Duodenal mucosa (tissue), 2 donors: ENCODE data around the gene ANKRD60.

Source experiments
- H3K27ac ChIP-seq: one replicate; pipeline ENCODE4 v1.7.0; 2013; ENCODE audit warnings: low read depth, low read length
- H3K27me3 ChIP-seq, 2 donors: one replicate each; pipeline ENCODE4 v1.7.0; 2013; ENCODE audit warnings: low read length in 2 of 2, control low read depth in 1 of 2; ENCODE audit not compliant: insufficient read depth in 2 of 2, control insufficient read depth in 1 of 2
- H3K36me3 ChIP-seq, 2 donors: one replicate each; pipeline ENCODE4 v1.7.0; 2013; ENCODE audit warnings: low read length in 2 of 2, control low read depth in 1 of 2; ENCODE audit not compliant: insufficient read depth in 2 of 2, control insufficient read depth in 1 of 2
- H3K4me1 ChIP-seq, 2 donors: one replicate each; pipeline ENCODE4 v1.7.0; 2013; ENCODE audit warnings: low read length in 2 of 2, control low read depth in 1 of 2; ENCODE audit not compliant: insufficient read depth in 2 of 2, control insufficient read depth in 1 of 2
- H3K4me3 ChIP-seq, 2 donors: one replicate each; pipeline ENCODE4 v1.7.0; 2013; ENCODE audit warnings: low read length in 2 of 2, low read depth in 1 of 2
- H3K9ac ChIP-seq, 2 donors: one replicate each; pipeline ENCODE4 v1.7.0; 2013; ENCODE audit warnings: low read length in 2 of 2, low read depth in 1 of 2
- H3K9me3 ChIP-seq, 2 donors: one replicate each; pipeline ENCODE4 v1.7.0; 2013; ENCODE audit warnings: low read length in 2 of 2, control low read depth in 1 of 2; ENCODE audit not compliant: control insufficient read depth in 1 of 2

Gene ANKRD60

GRCh38 chr20:58179083-58179431 is 49.4 kb downstream of the ANKRD60 start:
- Histone ChIP-seq H3K27ac (no peak overlapping the region), H3K36me3 (no peaks in the 10 kb centered on the region), H3K27me3 (peaks cover 0 to 9% of the 10 kb centered on the region in 2 donors), H3K9me3 (no peaks in the 10 kb centered on the region), H3K4me1 (peaks cover 5 to 6% of the 10 kb centered on the region in 2 donors), H3K4me3 (peak overlapping the region; percentile 48 to 61), H3K9ac (peak overlapping the region; percentile 17 to 38)

GRCh38 chr20:58177799-58178198 is 50.7 kb downstream of the ANKRD60 start:
- Histone ChIP-seq H3K27ac (no peak overlapping the region), H3K27me3 (peaks cover 0 to 9% of the 10 kb centered on the region in 2 donors)

GRCh38 chr20:58175836-58176235 is 52.6 kb downstream of the ANKRD60 start:
- H3K27ac ChIP-seq = no peak overlapping the region
- no peak overlapping the region for H3K4me3 ChIP-seq

More at GRCh38 chr20:58177799-58178198, 50.7 kb downstream of the ANKRD60 start:
- H3K9ac ChIP-seq = no peak overlapping the region
- peaks cover 5 to 6% of the 10 kb centered on the region in 2 donors for H3K4me1 ChIP-seq
- no peak overlapping the region for H3K4me3 ChIP-seq
- H3K36me3 ChIP-seq = no peaks in the 10 kb centered on the region
- H3K9me3 ChIP-seq = no peaks in the 10 kb centered on the region

GRCh38 chr20:58175425-58175824 is 53.0 kb downstream of the ANKRD60 start:
- Histone ChIP-seq H3K27me3 (peaks cover 0 to 2% of the 10 kb centered on the region in 2 donors), H3K4me3 (no peak overlapping the region), H3K4me1 (peaks cover 5 to 6% of the 10 kb centered on the region in 2 donors), H3K9ac (no peak overlapping the region), H3K36me3 (no peaks in the 10 kb centered on the region), H3K27ac (no peak overlapping the region), H3K9me3 (no peaks in the 10 kb centered on the region)

More at GRCh38 chr20:58175836-58176235, 52.6 kb downstream of the ANKRD60 start:
- Histone ChIP-seq H3K9me3 (no peaks in the 10 kb centered on the region), H3K4me1 (peaks cover 5 to 6% of the 10 kb centered on the region in 2 donors), H3K36me3 (no peaks in the 10 kb centered on the region), H3K27me3 (peaks cover 0 to 2% of the 10 kb centered on the region in 2 donors), H3K9ac (no peak overlapping the region)

GRCh38 chr20:58174708-58175280 is 53.7 kb downstream of the ANKRD60 start:
- peaks cover 5 to 6% of the 10 kb centered on the region in 2 donors for H3K4me1 ChIP-seq
- peaks cover 0 to 2% of the 10 kb centered on the region in 2 donors for H3K27me3 ChIP-seq
- H3K27ac ChIP-seq = peak overlapping the region; percentile 77
- H3K9me3 ChIP-seq = no peaks in the 10 kb centered on the region
- H3K9ac ChIP-seq = peak overlapping the region; percentile 2 to 32
- no peaks in the 10 kb centered on the region for H3K36me3 ChIP-seq
- H3K4me3 ChIP-seq = peak overlapping the region; percentile 8 to 32

GRCh38 chr20:58173930-58174707 is 54.3 kb downstream of the ANKRD60 start:
- Histone ChIP-seq H3K4me1 (peaks cover 1 to 2% of the 10 kb centered on the region in 2 donors), H3K9ac (peak overlapping the region; percentile 2 to 32), H3K9me3 (no peaks in the 10 kb centered on the region), H3K27me3 (peaks cover 0 to 2% of the 10 kb centered on the region in 2 donors), H3K36me3 (no peaks in the 10 kb centered on the region), H3K27ac (peak overlapping the region; percentile 77), H3K4me3 (peak overlapping the region in 1 of 2 donors; percentile 8)

- Histone ChIP-seq H3K36me3 (no peaks in the 10 kb centered on the region), H3K4me1 (no peaks in the 10 kb centered on the region), H3K9me3 (no peaks in the 10 kb centered on the region), H3K9ac (no peak overlapping the region), H3K4me3 (no peak overlapping the region), H3K27me3 (peaks cover 0 to 2% of the 10 kb centered on the region in 2 donors), H3K27ac (no peak overlapping the region)
Measured at GRCh38 chr20:58173091-58173490, 55.4 kb downstream of the ANKRD60 start.

- H3K9ac ChIP-seq = no peak overlapping the region
- no peaks in the 10 kb centered on the region for H3K36me3 ChIP-seq
- no peak overlapping the region for H3K4me3 ChIP-seq
- H3K9me3 ChIP-seq = no peaks in the 10 kb centered on the region
- H3K4me1 ChIP-seq = no peaks in the 10 kb centered on the region
- H3K27me3 ChIP-seq = peaks cover 0 to 2% of the 10 kb centered on the region in 2 donors
- no peak overlapping the region for H3K27ac ChIP-seq
Measured at GRCh38 chr20:58171796-58172425, 56.5 kb downstream of the ANKRD60 start.

GRCh38 chr20:58169450-58169849 is 59.0 kb downstream of the ANKRD60 start:
- no peak overlapping the region for H3K9ac ChIP-seq
- H3K27me3 ChIP-seq = no peaks in the 10 kb centered on the region
- H3K4me1 ChIP-seq = no peaks in the 10 kb centered on the region
- H3K27ac ChIP-seq = no peak overlapping the region
- H3K4me3 ChIP-seq = no peak overlapping the region
- no peaks in the 10 kb centered on the region for H3K36me3 ChIP-seq
- H3K9me3 ChIP-seq = no peaks in the 10 kb centered on the region

- H3K4me1 ChIP-seq = no peaks in the 10 kb centered on the region
- H3K9ac ChIP-seq = no peak overlapping the region
- no peak overlapping the region for H3K27ac ChIP-seq
- H3K4me3 ChIP-seq = no peak overlapping the region
- H3K9me3 ChIP-seq = no peaks in the 10 kb centered on the region
- H3K36me3 ChIP-seq = no peaks in the 10 kb centered on the region
- H3K27me3 ChIP-seq = no peaks in the 10 kb centered on the region
Measured at GRCh38 chr20:58168843-58169242, 59.6 kb downstream of the ANKRD60 start.
